Panc1 (cell line): ENCODE measurements around the gene HLA-DQA1. TPM values are rescaled to one million over a fixed set of nuclear protein-coding genes. Genes with fewer than 3 reads are reported as not detected.

Experiments used
- ATAC-seq: fragments of 200-7000 bp; cut with Tn5 transposase; 2 replicates; pipeline ENCODE4 v1.9.1; 2020; ENCODE audit warnings: mild to moderate bottlenecking, moderate library complexity
- BruUV-seq: library from RNA; stranded (reverse); fragments of 400-500 nt; replicated peaks from 2 replicates; lab custom pipeline; 2021; lab: Mats Ljungman, UMichigan
- CTCF ChIA-PET: fragments of 300-600 bp; sonication (Branson Sonifier 250); formaldehyde crosslinking; loops from one replicate; lab custom pipeline; 2022; ENCODE audit warnings: antibody characterized with exemption; lab: Charles Lee
- POLR2A ChIA-PET: fragments of 300-600 bp; sonication (Branson Sonifier 250); formaldehyde crosslinking; loops from one replicate; lab custom pipeline; 2022; ENCODE audit warnings: antibody characterized with exemption; lab: Charles Lee
- DNase-seq: peaks from one replicate; pipeline ENCODE4 v3.0.0-alpha.2; 2010; ENCODE audit warnings: low read depth, low spot score
- H3K27ac ChIP-seq: 2 replicates; pipeline ENCODE4 v1.5.1; 2011; ENCODE audit warnings: mild to moderate bottlenecking, low read length, inconsistent platforms
- H3K27me3 ChIP-seq: fragments of 200-500 bp; sonication (Bioruptor generic); 2 replicates; pipeline ENCODE4 v1.6.0; 2014; ENCODE audit warnings: low read length, inconsistent platforms; ENCODE audit not compliant: control insufficient read depth, insufficient read depth
- H3K36me3 ChIP-seq: fragments of 200-500 bp; sonication (Bioruptor generic); 2 replicates; pipeline ENCODE4 v1.5.1; 2014; ENCODE audit warnings: inconsistent platforms, mild to moderate bottlenecking, low read length, moderate library complexity; ENCODE audit not compliant: control insufficient read depth, insufficient read depth
- H3K4me1 ChIP-seq: 2 replicates; pipeline ENCODE4 v1.5.1; 2011; ENCODE audit warnings: inconsistent platforms, mild to moderate bottlenecking, low read length, moderate library complexity; ENCODE audit not compliant: control insufficient read depth, insufficient read depth
- H3K4me3 ChIP-seq, 2 experiments: 2 replicates each; pipeline ENCODE4 v1.5.1; 2011 to 2012; ENCODE audit warnings: low read depth in 2 of 2, low read length in 2 of 2, mild to moderate bottlenecking in 2 of 2, inconsistent platforms in 1 of 2, moderate library complexity in 1 of 2
- H3K9me3 ChIP-seq: fragments of 200-500 bp; sonication (Bioruptor generic); 2 replicates; pipeline ENCODE4 v1.5.1; 2014; ENCODE audit warnings: low read depth, mild to moderate bottlenecking, inconsistent platforms, low read length, moderate library complexity; ENCODE audit not compliant: control insufficient read depth, insufficient read depth
- POLR2AphosphoS5 ChIP-seq: IDR thresholded peaks from 2 replicates; pipeline ENCODE4 v1.6.1; 2012; ENCODE audit warnings: mild to moderate bottlenecking, low read depth, low read length, moderate library complexity
- SIN3A ChIP-seq: IDR thresholded peaks from 2 replicates; pipeline ENCODE4 v1.6.1; 2012; ENCODE audit warnings: low read depth, mild to moderate bottlenecking, low read length, moderate library complexity, borderline replicate concordance; ENCODE audit not compliant: insufficient read depth
- TCF7L2 ChIP-seq: IDR thresholded peaks from 2 replicates; pipeline ENCODE4 v1.6.1; 2011; ENCODE audit warnings: mild to moderate bottlenecking, low read depth, low read length, inconsistent platforms
- in situ Hi-C: cut with HindIII; loops from 2 replicates; pipeline ENCODE4 v1.10.0; 2016; ENCODE audit warnings: low sequenced_read_pairs, low pct_unique_long_range_greater_than_20kb
- intact Hi-C: fragments of 100-400 bp; cut with micrococcal nuclease; formaldehyde crosslinking; loops from one replicate; pipeline ENCODE4 v1.10.0; 2022; ENCODE audit not compliant: unreplicated experiment
- total RNA-seq: library from RNA; stranded (reverse); gene quantifications from one replicate; pipeline ENCODE4 v1.2.1, GENCODE V29; 2021; ENCODE audit not compliant: unreplicated experiment
- TF ChIP-seq, protein P1 (sequence below), 2 experiments: IDR thresholded peaks; 2 replicates each; pipeline ENCODE4 v1.6.1; 2011 to 2012; ENCODE audit warnings: low read depth in 2 of 2, control low read depth in 1 of 2, low read length in 1 of 2, mild to moderate bottlenecking in 1 of 2, moderate library complexity in 1 of 2; ENCODE audit not compliant: insufficient read depth in 1 of 2
- TF ChIP-seq, protein P2 (sequence below): fragments of 450-650 bp; IDR thresholded peaks from 2 replicates; pipeline ENCODE4 v1.5.1; 2017; ENCODE audit warnings: mild to moderate bottlenecking

The HLA-DQA1 gene
- total RNA-seq, 1 experiment from 2014 or later: 0.39 TPM

DNA sequence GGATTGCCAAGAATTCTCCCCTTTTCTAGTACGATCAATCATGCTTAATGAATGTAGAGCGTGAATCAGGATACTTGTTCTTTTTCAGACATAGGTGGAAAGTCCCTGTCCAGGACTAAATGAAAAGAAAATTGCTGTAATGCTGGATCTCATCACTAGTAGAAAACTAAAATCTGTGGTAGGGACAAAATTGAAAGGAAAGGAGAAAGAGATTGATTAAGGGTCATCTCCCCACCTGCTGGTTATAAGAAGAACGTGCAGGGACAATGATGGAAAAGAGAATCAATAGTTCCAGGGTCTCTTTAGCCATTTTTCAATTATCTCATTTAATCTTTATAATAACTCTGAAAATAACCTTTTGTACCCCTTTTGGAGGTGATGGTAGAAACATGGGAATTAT lies 28.8 kb upstream of the HLA-DQA1 start:
- intact Hi-C loops: no loop called here
- Histone ChIP-seq H3K36me3 (no peaks in the 10 kb centered on the region), H3K4me3 (no peak overlapping the region), H3K27ac (no peak overlapping the region), H3K4me1 (no peaks in the 10 kb centered on the region; the same call in 1 of the 2 replicates), H3K9me3 (no peaks in the 10 kb centered on the region), H3K27me3 (peaks cover 2% of the 10 kb centered on the region; the same call in 1 of the 2 replicates)
- TF ChIP-seq, protein P1, sequence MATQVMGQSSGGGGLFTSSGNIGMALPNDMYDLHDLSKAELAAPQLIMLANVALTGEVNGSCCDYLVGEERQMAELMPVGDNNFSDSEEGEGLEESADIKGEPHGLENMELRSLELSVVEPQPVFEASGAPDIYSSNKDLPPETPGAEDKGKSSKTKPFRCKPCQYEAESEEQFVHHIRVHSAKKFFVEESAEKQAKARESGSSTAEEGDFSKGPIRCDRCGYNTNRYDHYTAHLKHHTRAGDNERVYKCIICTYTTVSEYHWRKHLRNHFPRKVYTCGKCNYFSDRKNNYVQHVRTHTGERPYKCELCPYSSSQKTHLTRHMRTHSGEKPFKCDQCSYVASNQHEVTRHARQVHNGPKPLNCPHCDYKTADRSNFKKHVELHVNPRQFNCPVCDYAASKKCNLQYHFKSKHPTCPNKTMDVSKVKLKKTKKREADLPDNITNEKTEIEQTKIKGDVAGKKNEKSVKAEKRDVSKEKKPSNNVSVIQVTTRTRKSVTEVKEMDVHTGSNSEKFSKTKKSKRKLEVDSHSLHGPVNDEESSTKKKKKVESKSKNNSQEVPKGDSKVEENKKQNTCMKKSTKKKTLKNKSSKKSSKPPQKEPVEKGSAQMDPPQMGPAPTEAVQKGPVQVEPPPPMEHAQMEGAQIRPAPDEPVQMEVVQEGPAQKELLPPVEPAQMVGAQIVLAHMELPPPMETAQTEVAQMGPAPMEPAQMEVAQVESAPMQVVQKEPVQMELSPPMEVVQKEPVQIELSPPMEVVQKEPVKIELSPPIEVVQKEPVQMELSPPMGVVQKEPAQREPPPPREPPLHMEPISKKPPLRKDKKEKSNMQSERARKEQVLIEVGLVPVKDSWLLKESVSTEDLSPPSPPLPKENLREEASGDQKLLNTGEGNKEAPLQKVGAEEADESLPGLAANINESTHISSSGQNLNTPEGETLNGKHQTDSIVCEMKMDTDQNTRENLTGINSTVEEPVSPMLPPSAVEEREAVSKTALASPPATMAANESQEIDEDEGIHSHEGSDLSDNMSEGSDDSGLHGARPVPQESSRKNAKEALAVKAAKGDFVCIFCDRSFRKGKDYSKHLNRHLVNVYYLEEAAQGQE (IDR thresholded peaks at IDR 0.05; ENCODE audit: insufficient read depth in 1 of 2, low read depth in 2 of 2, low read length in 1 of 2): no peak
- TF ChIP-seq TCF7L2: no peak
- BruUV-seq: no TSS peak
- ATAC-seq (no peak), DNase-seq (no peak)
- POLR2A ChIA-PET: no interaction called here
- CTCF ChIA-PET: no interaction called here
- in situ Hi-C loops: no loop called here

DNA sequence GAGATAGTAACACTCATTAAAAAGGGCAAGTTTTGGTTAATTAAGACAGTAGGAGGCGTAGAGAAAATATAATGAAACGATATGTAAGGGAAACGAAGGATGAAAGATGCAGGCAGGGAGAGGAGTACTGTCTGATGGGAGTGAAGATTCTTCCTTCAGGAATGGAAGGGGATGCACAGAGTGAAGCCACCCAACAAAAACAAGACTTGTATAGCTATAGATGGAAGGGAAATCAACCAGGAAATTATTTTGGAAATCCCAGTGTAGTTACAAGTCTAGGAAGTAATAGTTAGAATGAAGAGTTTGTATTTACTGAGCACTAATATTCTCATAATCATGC lies 27.8 kb upstream of the HLA-DQA1 start:
- TF ChIP-seq POLR2AphosphoS5 (no peak), TCF7L2 (no peak), SIN3A (no peak)
- TF ChIP-seq, protein P2, sequence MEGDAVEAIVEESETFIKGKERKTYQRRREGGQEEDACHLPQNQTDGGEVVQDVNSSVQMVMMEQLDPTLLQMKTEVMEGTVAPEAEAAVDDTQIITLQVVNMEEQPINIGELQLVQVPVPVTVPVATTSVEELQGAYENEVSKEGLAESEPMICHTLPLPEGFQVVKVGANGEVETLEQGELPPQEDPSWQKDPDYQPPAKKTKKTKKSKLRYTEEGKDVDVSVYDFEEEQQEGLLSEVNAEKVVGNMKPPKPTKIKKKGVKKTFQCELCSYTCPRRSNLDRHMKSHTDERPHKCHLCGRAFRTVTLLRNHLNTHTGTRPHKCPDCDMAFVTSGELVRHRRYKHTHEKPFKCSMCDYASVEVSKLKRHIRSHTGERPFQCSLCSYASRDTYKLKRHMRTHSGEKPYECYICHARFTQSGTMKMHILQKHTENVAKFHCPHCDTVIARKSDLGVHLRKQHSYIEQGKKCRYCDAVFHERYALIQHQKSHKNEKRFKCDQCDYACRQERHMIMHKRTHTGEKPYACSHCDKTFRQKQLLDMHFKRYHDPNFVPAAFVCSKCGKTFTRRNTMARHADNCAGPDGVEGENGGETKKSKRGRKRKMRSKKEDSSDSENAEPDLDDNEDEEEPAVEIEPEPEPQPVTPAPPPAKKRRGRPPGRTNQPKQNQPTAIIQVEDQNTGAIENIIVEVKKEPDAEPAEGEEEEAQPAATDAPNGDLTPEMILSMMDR: no peak
- TF ChIP-seq, protein P1 (IDR thresholded peaks at IDR 0.05; ENCODE audit: insufficient read depth in 1 of 2, low read depth in 2 of 2, low read length in 1 of 2): no peak
- intact Hi-C loops: no loop called here
- ATAC-seq (no peak), DNase-seq (no peak)
- H3K9me3 ChIP-seq: no peaks in the 10 kb centered on the region
- no peak overlapping the region for H3K4me3 ChIP-seq
- no peaks in the 10 kb centered on the region for H3K36me3 ChIP-seq
- ChIA-PET CTCF (no interaction called here), POLR2A (interaction anchor here (0.6 kb wide), 1 partner anchor 11 kb away, joined by 4 read pairs; no protein-coding TSS in a partner anchor)
- H3K4me1 ChIP-seq: no peaks in the 10 kb centered on the region; the same call in 1 of the 2 replicates
- H3K27ac ChIP-seq: no peak overlapping the region
- BruUV-seq: no TSS peak
- in situ Hi-C loops: no loop called here
- H3K27me3 ChIP-seq: peaks cover 8% of the 10 kb centered on the region; the same call in 1 of the 2 replicates
